ENCODE data around the gene OXNAD1. TPM values are rescaled to one million over a fixed set of nuclear protein-coding genes. Genes with fewer than 3 reads are reported as not detected.

The OXNAD1 gene
- polyA plus RNA-seq, 3 donors: 16.4 to 18.2 (median 16.9) TPM

- DNase-seq (ENCODE audit: low read depth in 3 of 3, low spot score in 2 of 3): no peak
Observed at GRCh38 chr3:16273867-16274266, 8.9 kb downstream of the OXNAD1 start.

- no peak for DNase-seq (ENCODE audit: low read depth in 3 of 3, low spot score in 2 of 3)
Observed at GRCh38 chr3:16277471-16277870, 12.5 kb downstream of the OXNAD1 start.

GRCh38 chr3:16279010-16279801 is 14.2 kb downstream of the OXNAD1 start:
- no peak for DNase-seq (ENCODE audit: low read depth in 3 of 3, low spot score in 2 of 3)

- no peak for DNase-seq (ENCODE audit: low read depth in 3 of 3, low spot score in 2 of 3)
Observed at GRCh38 chr3:16280671-16281070, 15.7 kb downstream of the OXNAD1 start.

- no peak for DNase-seq (ENCODE audit: low read depth in 3 of 3, low spot score in 2 of 3)
Observed at GRCh38 chr3:16284633-16285032, 19.6 kb downstream of the OXNAD1 start.

- DNase-seq (ENCODE audit: low read depth in 3 of 3, low spot score in 2 of 3): no peak
Observed at GRCh38 chr3:16286161-16286560, 21.1 kb downstream of the OXNAD1 start.

GRCh38 chr3:16286751-16287543 is 21.9 kb downstream of the OXNAD1 start:
- DNase-seq (ENCODE audit: low read depth in 3 of 3, low spot score in 2 of 3): no peak

- DNase-seq (ENCODE audit: low read depth in 3 of 3, low spot score in 2 of 3): no peak
Observed at GRCh38 chr3:16288664-16289063, 23.7 kb downstream of the OXNAD1 start.

GRCh38 chr3:16289144-16289889 is 24.3 kb downstream of the OXNAD1 start:
- no peak for DNase-seq (ENCODE audit: low read depth in 3 of 3, low spot score in 2 of 3)

GRCh38 chr3:16290007-16290826 is 25.2 kb downstream of the OXNAD1 start:
- peak in 2 of 3 donors; percentile 25 to 32 for DNase-seq (ENCODE audit: low read depth in 3 of 3, low spot score in 2 of 3)

GRCh38 chr3:16290827-16291196 is 25.8 kb downstream of the OXNAD1 start:
- DNase-seq (ENCODE audit: low read depth in 3 of 3, low spot score in 2 of 3): no peak

GRCh38 chr3:16294844-16295243 is 29.8 kb downstream of the OXNAD1 start:
- no peak for DNase-seq (ENCODE audit: low read depth in 3 of 3, low spot score in 2 of 3)

GRCh38 chr3:16295298-16295890 is 30.4 kb downstream of the OXNAD1 start:
- no peak for DNase-seq (ENCODE audit: low read depth in 3 of 3, low spot score in 2 of 3)

- DNase-seq (ENCODE audit: low read depth in 3 of 3, low spot score in 2 of 3): no peak
Observed at GRCh38 chr3:16297997-16298885, 33.2 kb downstream of the OXNAD1 start.

GRCh38 chr3:16298891-16299290 is 33.9 kb downstream of the OXNAD1 start:
- no peak for DNase-seq (ENCODE audit: low read depth in 3 of 3, low spot score in 2 of 3)

GRCh38 chr3:16299746-16300145 is 34.7 kb downstream of the OXNAD1 start:
- DNase-seq (ENCODE audit: low read depth in 3 of 3, low spot score in 2 of 3): no peak

- DNase-seq (ENCODE audit: low read depth in 3 of 3, low spot score in 2 of 3): no peak
Observed at GRCh38 chr3:16300307-16300706, 35.3 kb downstream of the OXNAD1 start.

GRCh38 chr3:16300881-16301359 is 35.9 kb downstream of the OXNAD1 start:
- DNase-seq (ENCODE audit: low read depth in 3 of 3, low spot score in 2 of 3): no peak

GRCh38 chr3:16301507-16301906 is 36.5 kb downstream of the OXNAD1 start:
- no peak for DNase-seq (ENCODE audit: low read depth in 3 of 3, low spot score in 2 of 3)

All from right renal cortex interstitium (tissue), 3 donors.